Measurements from ENCODE around the gene SLC25A25.
A peak's percentile ranks its signal among the peaks of the same experiment; 100 is the strongest.
"Not testable (repeated sequence)": the region's sequence is repeated elsewhere in the genome, so short reads cannot be mapped to it uniquely, and the experiment has no call there.

SLC25A25 gene

DNA sequence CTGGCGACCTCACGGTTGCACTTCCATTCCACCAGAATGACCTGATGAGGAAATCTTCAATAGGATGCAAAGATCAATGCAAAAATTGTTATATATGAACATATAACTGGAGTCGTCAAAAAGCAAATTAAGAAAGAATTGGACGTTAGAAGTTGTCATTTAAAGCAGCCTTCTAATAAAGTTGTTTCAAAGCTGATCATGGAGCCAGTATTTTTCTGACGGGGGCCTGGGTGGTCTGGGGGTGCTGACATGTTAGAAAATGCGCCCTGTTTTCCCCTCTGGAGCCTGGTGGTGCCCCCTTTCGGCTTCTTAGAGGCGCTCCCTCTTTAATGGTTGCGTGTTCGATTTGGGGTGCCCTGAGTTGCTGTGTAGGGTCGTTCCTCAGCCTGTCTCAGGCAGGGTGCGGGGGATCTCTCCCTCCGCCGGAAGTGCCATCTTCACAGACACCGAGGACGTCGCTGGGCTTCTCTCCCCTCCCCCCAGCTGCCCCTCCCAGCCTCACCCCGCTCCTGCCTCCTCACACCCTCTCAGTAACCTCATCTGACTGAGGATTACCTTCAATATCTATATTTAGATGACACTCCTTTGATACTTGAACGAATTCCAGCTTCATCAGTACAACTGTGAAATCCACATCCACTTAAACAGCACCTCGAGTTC is 41.1 kb downstream of the SLC25A25 start:
- DNase-seq (ENCODE audit: low read depth in 2 of 2) = no peak

GRCh38 chr9:128111726-128112125 is 43.7 kb downstream of the SLC25A25 start:
- DNase-seq (ENCODE audit: low read depth in 2 of 2) = not testable (repeated sequence)

GRCh38 chr9:128113526-128114325 is 45.7 kb downstream of the SLC25A25 start:
- no peak for DNase-seq (ENCODE audit: low read depth in 2 of 2)

DNA sequence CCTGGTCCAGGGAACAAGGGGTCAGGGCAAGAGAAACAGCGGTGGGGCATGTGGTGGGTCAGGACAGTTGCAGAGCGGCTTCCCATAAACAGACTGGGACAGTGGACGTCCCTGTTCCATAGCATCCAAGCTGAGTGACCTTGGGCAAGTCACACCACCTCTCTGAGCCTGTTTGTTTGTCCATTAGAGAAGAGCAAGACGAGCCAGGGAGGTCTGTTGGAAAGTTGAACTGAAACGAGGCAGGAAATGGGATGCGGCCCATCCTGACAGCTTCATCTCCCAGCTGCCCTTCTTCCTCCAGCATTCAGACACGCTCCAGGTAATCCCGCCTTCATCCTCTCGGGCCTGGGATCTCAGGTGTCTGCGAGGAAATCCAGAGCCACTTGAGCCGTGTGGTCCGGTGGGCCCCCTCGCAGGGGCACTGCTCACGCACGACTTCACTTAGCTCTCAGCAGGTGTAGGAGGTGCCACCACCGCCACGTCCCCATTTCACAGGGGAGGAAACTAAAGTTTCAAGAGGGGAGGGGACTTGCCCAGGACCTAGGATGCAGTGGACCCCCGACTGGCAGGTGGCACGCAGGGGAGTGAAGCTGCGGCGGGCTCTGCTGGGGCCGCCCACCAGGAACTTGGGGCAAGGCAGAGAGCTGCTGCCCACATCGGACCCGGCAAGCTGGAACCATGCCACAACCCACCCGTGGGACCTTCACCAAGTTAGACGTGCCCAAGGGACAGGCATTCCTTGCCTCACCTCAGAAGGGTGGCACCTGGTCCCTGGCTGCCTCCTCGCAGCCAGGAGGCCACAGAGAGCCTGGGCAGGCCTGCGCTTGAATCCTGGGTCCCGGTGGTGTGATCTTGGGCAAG is 46.5 kb downstream of the SLC25A25 start:
- DNase-seq (ENCODE audit: low read depth in 2 of 2) = no peak

GRCh38 chr9:128115187-128116103 is 47.4 kb downstream of the SLC25A25 start:
- DNase-seq (ENCODE audit: low read depth in 2 of 2) = no peak

- no peak for DNase-seq (ENCODE audit: low read depth in 2 of 2)
Measured at GRCh38 chr9:128116104-128117083, 48.4 kb downstream of the SLC25A25 start.

DNA sequence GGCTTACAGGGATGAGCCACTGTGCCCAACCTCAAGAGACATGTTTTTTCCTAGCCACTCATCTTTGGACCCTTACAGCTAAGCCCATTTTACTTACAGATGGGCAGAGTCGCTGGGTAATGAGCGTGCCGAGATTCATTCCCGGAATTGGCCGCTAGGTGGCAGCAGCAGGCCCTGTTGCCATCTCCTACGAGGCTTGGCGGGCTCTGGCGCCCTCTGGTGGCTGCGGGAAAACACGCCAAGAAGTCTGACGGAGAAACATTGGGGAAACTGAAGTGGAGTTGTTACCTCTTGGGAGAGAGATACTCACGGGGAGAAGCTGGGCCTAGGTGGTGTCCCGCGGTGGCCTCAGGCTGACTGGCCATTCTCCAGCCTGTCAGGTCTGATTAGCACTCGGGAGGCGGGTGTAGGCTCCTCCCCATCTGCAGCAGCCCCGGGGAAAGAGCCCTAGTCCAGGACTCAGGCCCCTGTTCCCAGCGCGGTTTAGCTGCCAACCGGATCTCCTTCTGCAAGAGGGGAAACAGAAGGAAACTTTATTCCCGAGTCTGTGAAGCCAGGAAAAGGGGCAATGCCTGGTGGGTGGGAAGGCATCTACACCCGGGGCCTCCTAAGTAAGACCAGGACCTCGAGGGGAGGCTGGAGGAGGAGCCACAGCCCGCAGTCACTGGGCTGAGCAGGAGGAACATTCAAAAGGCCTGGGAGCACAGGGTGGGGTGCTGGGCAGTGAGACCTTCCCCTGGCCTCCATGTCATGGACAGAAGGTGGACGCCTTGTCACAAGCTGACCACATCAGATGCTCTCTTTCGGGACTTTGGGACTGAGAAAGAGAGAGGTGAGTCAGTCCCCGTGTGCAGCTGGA is 49.8 kb downstream of the SLC25A25 start:
- peak; percentile 99 for DNase-seq (ENCODE audit: low read depth in 2 of 2)

- no peak for DNase-seq (ENCODE audit: low read depth in 2 of 2)
Measured at GRCh38 chr9:128118472-128118857, 50.4 kb downstream of the SLC25A25 start.

GRCh38 chr9:128118971-128119665 is 51.1 kb downstream of the SLC25A25 start:
- DNase-seq (ENCODE audit: low read depth in 2 of 2) = no peak

- no peak for DNase-seq (ENCODE audit: low read depth in 2 of 2)
Measured at GRCh38 chr9:128120061-128120740, 52.2 kb downstream of the SLC25A25 start.

- DNase-seq (ENCODE audit: low read depth in 2 of 2) = no peak
Measured at GRCh38 chr9:128120741-128121465, 52.9 kb downstream of the SLC25A25 start.

GRCh38 chr9:128121466-128121810 is 53.4 kb downstream of the SLC25A25 start:
- no peak for DNase-seq (ENCODE audit: low read depth in 2 of 2)

DNA sequence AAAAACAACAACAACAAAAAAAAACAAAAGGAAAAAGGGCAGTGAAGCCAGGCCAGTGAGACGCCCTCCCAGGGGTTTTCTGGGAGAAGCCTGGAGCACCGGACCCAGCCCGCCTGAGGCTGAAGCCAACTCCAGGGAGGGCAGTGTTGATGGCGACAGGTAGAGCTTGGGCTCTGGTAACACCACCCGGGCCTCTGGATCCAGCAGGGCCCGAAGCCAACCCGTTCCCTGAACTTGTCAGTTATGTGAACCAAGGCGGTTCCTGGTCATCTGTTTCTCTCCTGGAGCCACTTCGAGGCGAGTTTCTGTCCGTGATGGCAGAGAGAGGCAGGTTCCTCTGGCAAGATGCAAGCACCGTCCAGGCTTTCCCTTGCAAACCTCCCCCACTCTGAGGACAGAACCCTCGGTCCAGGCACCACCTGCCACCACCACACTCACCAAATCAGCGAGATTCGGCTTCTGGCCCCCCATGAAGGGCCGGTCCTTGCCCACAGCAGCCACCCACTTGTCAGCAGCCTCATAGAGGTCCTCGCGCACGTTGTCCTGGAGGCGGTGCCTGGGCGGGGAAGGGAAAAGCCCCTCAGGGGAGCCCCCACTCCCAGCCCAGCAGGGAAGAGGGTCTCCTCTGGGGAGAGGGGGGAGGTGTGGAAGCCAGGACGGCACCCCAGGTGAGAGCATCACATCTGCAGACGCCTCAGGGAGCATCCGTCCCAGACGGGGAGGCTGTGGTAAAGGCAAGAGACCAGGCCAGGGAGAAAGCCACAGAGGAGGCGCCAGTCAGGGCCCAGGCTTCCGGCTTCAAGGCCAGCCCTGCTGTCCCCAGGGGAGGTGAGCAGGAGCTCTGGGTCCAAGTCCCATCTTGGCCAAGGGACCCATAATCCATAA is 54.1 kb downstream of the SLC25A25 start:
- DNase-seq (ENCODE audit: low read depth in 2 of 2) = no peak

- DNase-seq (ENCODE audit: low read depth in 2 of 2) = no peak
Measured at GRCh38 chr9:128122809-128123175, 54.8 kb downstream of the SLC25A25 start.

DNA sequence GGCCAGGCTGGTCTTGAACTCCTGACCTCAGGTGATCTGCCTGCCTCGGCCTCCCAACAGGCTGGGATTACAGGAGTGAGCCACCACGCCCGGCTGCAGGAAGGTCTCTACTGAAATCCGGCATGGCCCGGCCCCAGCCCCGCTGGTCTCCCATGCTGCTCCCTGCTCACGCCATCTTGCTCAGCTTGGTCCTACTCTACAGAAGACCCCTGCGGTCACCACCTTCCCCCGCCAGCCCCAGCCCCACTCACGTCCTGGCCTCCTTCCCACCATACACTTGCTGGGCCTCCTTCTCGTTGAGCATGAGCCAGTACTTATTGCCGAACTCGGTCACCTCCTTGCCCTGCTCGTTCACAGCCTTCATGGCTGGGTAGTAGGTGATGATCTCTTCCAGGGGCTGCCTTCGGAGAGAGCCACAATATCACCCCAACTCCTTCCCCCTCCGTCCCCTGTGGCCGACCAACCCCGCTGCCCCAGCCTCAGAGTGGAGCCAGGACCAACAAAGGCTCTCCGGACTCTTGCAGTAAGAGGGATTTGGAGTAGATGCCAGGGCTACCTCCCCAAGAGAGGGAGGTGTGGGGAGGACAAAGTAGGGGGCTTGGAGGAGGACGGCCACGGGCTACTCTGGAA is 55.5 kb downstream of the SLC25A25 start:
- DNase-seq (ENCODE audit: low read depth in 2 of 2) = no peak

GRCh38 chr9:128124451-128124850 is 56.4 kb downstream of the SLC25A25 start:
- no peak for DNase-seq (ENCODE audit: low read depth in 2 of 2)
